Coronary artery (tissue), 2 donors: ENCODE data around the gene KCTD13.
A peak's percentile ranks its signal among the peaks of the same experiment; 100 is the strongest.
"Not testable (repeated sequence)": the region's sequence is repeated elsewhere in the genome, so short reads cannot be mapped to it uniquely, and the experiment has no call there.

Experiments used
- DNase-seq: peaks from one replicate; pipeline ENCODE4 v3.0.0-alpha.2; 2017; ENCODE audit warnings: low spot score
- H3K27ac ChIP-seq, 2 donors: fragments of 200-600 bp; sonication (generic); one replicate each; pipeline ENCODE4 v1.5.1; 2016 to 2019
- H3K4me3 ChIP-seq: fragments of 200-600 bp; sonication (generic); 2 replicates; pipeline ENCODE4 v1.5.1; 2016; ENCODE audit warnings: mild to moderate bottlenecking, moderate library complexity
- CTCF ChIP-seq: fragments of 200-600 bp; sonication (generic); IDR thresholded peaks from one replicate; pipeline ENCODE4 v1.5.1; 2019; ENCODE audit warnings: antibody characterized with exemption

Gene KCTD13

DNA sequence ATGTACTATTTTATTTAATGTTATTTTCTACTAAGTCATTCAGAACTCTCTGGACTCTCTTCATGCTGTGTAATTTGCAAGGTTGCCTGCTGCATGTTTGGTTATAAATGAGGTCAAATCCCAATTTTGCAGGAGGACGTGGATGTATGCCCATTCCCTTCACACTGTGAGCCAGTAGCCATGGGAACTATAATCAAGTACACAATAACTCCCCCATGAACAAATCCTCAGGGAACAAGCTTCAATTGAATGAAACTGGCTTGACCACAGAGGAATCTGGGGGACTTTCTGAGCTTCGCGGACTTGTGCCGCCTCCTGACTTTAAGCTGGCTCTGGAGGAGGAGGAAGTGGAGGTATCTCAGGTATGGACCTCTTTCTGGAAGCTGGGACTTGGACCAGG, 14.6 kb upstream of the KCTD13 start:
- no peak for TF ChIP-seq CTCF
- Histone ChIP-seq H3K4me3 (no peak overlapping the region), H3K27ac (no peak overlapping the region)
- DNase-seq = no peak

DNA sequence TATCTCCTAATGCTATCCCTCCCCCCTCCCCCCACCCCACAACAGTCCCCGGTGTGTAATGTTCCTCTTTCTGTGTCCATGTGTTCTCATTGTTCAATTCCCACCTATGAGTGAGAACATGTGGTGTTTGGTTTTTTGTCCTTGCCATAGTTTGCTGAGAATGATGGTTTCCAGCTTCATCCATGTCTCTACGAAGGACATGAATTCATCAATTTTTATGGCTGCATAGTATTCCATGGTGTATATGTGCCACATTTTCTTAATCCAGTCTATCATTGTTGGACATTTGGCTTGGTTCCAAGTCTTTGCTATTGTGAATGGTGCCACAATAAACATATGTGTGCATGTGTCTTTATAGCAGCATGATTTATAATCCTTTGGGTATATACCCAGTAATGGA, 5.7 kb upstream of the KCTD13 start:
- not testable (repeated sequence) for H3K27ac ChIP-seq, DNase-seq, H3K4me3 ChIP-seq

GRCh38 chr16:29927070-29927905, 1.3 kb upstream of the KCTD13 start:
- no peak for DNase-seq
- H3K4me3 ChIP-seq = peak overlapping the region; percentile 95
- no peak for TF ChIP-seq CTCF
- H3K27ac ChIP-seq = peak overlapping the region; percentile 68 to 94

DNA sequence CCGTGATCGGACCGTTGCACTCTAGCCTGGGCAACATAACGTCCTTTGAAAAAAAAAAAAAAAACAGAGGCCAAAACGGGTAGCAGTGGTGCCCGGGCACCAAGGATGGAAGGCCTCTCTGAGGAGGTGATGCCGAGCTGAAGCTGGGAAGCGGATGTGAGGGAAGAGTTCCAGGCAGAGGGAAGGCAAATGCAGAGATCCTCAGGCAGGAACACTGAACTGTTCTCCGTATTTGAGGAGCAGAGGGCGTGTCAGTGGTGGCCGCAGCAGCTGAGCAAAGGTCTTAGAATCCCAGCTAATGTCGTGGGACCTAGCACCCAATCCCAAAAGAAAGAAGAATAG, 656 bp upstream of the KCTD13 start:
- TF ChIP-seq CTCF = no peak
- Histone ChIP-seq H3K27ac (peak overlapping the region; percentile 68 to 94), H3K4me3 (peak overlapping the region; percentile 95)
- no peak for DNase-seq

DNA sequence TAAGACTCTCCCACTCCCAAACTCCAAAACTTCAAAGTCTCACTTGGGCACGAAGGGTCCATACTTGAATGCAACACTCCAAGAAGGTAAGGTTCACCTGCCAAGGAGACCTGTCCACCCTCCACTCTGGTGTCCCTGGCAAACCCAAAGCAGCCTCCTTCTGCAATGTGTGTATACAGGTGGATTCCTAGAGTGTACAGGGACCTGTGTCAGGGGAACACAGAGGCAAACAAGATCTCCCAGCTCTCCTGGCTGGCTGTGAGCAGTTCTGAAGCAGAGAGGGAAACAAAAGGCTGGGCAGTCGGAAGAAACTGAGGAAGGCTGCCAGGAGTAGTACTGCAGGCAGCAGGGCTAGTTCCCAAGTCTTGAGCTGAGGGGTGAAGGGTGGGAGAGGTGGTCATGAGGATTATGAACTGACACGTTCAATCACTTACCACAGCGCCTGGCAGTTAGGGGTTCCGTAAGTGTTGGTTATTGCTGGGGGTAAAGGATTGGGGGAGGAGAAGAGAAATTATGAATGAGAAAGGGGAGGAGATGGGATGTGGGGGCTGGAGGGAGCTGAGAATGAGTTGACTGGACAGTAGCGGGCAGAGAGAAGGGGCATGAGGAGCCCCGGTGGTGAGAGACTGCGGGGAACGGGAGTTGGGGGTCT, 795 bp downstream of the KCTD13 start:
- H3K4me3 ChIP-seq = peak overlapping the region; percentile 95
- no peak for TF ChIP-seq CTCF
- no peak for DNase-seq
- peak overlapping the region in 1 of 2 donors; percentile 94 for H3K27ac ChIP-seq

- Histone ChIP-seq H3K4me3 (no peak overlapping the region), H3K27ac (no peak overlapping the region)
- no peak for DNase-seq
- no peak for TF ChIP-seq CTCF
Measured at GRCh38 chr16:29922986-29923501, 3.0 kb downstream of the KCTD13 start.

- H3K4me3 ChIP-seq = no peak overlapping the region
- TF ChIP-seq CTCF = no peak
- no peak for DNase-seq
- H3K27ac ChIP-seq = no peak overlapping the region
Measured at GRCh38 chr16:29922326-29922725, 3.7 kb downstream of the KCTD13 start.
